Measurements from ENCODE around the gene GDPD3. TPM values are rescaled to one million over a fixed set of nuclear protein-coding genes. Genes with fewer than 3 reads are reported as not detected.
A peak's percentile ranks its signal among the peaks of the same experiment; 100 is the strongest.

GDPD3 gene
- total and polyA plus RNA-seq, 2 of the 13 experiments (the other 11 are each of a cell fraction or from before 2014, with no cell fraction given): 18.7 to 20.6 TPM

GRCh38 chr16:30068750-30069610 is 44.4 kb downstream of the GDPD3 start (continued):
- TF ChIP-seq ZNF572 (CRISPR knock-in tag; IDR thresholded peaks at IDR 0.05) (no peak), TAF1 (CRISPR knock-in tag; IDR thresholded peaks at IDR 0.05) (peak; percentile 30; the same call in 1 of the 2 replicates), ZNF160 (CRISPR knock-in tag; IDR thresholded peaks at IDR 0.05) (no peak), ZNF317 (CRISPR knock-in tag; IDR thresholded peaks at IDR 0.05) (no peak), ZNF235 (CRISPR knock-in tag; IDR thresholded peaks at IDR 0.05; ENCODE audit: borderline replicate concordance) (0 out of 2 replicates have a peak, but pooled peaks have one; percentile 14), ATF5 (CRISPR knock-in tag; IDR thresholded peaks at IDR 0.05; ENCODE audit: low read depth) (no peak), RARG (CRISPR knock-in tag; IDR thresholded peaks at IDR 0.05; ENCODE audit: low read depth) (no peak), CCDC6 (CRISPR knock-in tag; IDR thresholded peaks at IDR 0.05) (0 out of 2 replicates have a peak, but pooled peaks have one; percentile 40), ZNF326 (CRISPR knock-in tag; IDR thresholded peaks at IDR 0.05; ENCODE audit: borderline replicate concordance) (no peak), MAFF (IDR thresholded peaks at IDR 0.05; ENCODE audit: low read depth, low read length) (no peak), ZNF781 (CRISPR knock-in tag; IDR thresholded peaks at IDR 0.05; ENCODE audit: borderline replicate concordance, not compliant biosample characterization) (no peak), BRF2 (CRISPR knock-in tag; IDR thresholded peaks at IDR 0.05) (no peak), STAG1 (CRISPR knock-in tag; IDR thresholded peaks at IDR 0.05) (peak; percentile 50), ZNF75D (CRISPR knock-in tag; IDR thresholded peaks at IDR 0.05; ENCODE audit: borderline replicate concordance) (0 out of 2 replicates have a peak, but pooled peaks have one; percentile 63), SETDB1 (CRISPR knock-in tag; IDR thresholded peaks at IDR 0.05; ENCODE audit: borderline replicate concordance) (no peak), ZNF17 (CRISPR knock-in tag; IDR thresholded peaks at IDR 0.05) (no peak), ZBED4 (CRISPR knock-in tag; IDR thresholded peaks at IDR 0.05; ENCODE audit: borderline replicate concordance) (no peak), SP1 (IDR thresholded peaks at IDR 0.05) (no peak), SP1 (CRISPR knock-in tag; IDR thresholded peaks at IDR 0.05) (no peak), CENPBD1 (CRISPR knock-in tag; IDR thresholded peaks at IDR 0.05; ENCODE audit: borderline replicate concordance, low read depth) (no peak), FLYWCH1 (CRISPR knock-in tag; IDR thresholded peaks at IDR 0.05) (no peak), MIXL1 (CRISPR knock-in tag; IDR thresholded peaks at IDR 0.05) (peak; percentile 59; the same call in 1 of the 2 replicates), PBX2 (CRISPR knock-in tag; IDR thresholded peaks at IDR 0.05) (no peak)

Data from HepG2 (cell line).